ENCODE measurements around the gene PPTC7. TPM values are rescaled to one million over a fixed set of nuclear protein-coding genes. Genes with fewer than 3 reads are reported as not detected.
"Not testable (repeated sequence)": the region's sequence is repeated elsewhere in the genome, so short reads cannot be mapped to it uniquely, and the experiment has no call there.

Gene PPTC7
- total RNA-seq, 1 donor from 2014 or later = 33.2 TPM

- intact Hi-C loops (cut with micrococcal nuclease) = not testable (repeated sequence)
Observed at GRCh38 chr12:110587102-110587501, 4.0 kb upstream of the PPTC7 start.

GRCh38 chr12:110585231-110585799 is 2.2 kb upstream of the PPTC7 start:
- intact Hi-C loops (cut with micrococcal nuclease) = no loop called here

GRCh38 chr12:110582276-110583136 is 612 bp downstream of the PPTC7 start:
- intact Hi-C loops (cut with micrococcal nuclease) = loop anchor here (1.0 to 2.0 kb wide), 4 partner anchors 9 to 114 kb away; partner anchors contain the start of genes FAM216A, GPN3, RAD9B and VPS29

- intact Hi-C loops (cut with micrococcal nuclease) = loop anchor here (2.0 kb wide), 2 partner anchors 29 to 79 kb away; partner anchors contain the start of genes RAD9B and VPS29
Observed at GRCh38 chr12:110581931-110582275, 1.2 kb downstream of the PPTC7 start.

GRCh38 chr12:110579535-110580253 is 3.4 kb downstream of the PPTC7 start:
- intact Hi-C loops (cut with micrococcal nuclease) = no loop called here

GRCh38 chr12:110578694-110579534 is 4.2 kb downstream of the PPTC7 start:
- intact Hi-C loops (cut with micrococcal nuclease) = loop anchor here (1.0 kb wide), 1 partner anchor 17 kb away; no protein-coding TSS in a partner anchor

- intact Hi-C loops (cut with micrococcal nuclease) = loop anchor here (1.0 kb wide), 1 partner anchor 16 kb away; no protein-coding TSS in a partner anchor
Observed at GRCh38 chr12:110577864-110578693, 5.0 kb downstream of the PPTC7 start.

- intact Hi-C loops (cut with micrococcal nuclease) = no loop called here
Observed at GRCh38 chr12:110576504-110576903, 6.6 kb downstream of the PPTC7 start.

GRCh38 chr12:110575326-110575725 is 7.8 kb downstream of the PPTC7 start:
- intact Hi-C loops (cut with micrococcal nuclease) = no loop called here

- intact Hi-C loops (cut with micrococcal nuclease) = not testable (repeated sequence)
Observed at GRCh38 chr12:110574717-110575230, 8.3 kb downstream of the PPTC7 start.

- intact Hi-C loops (cut with micrococcal nuclease) = no loop called here
Observed at GRCh38 chr12:110574044-110574443, 9.1 kb downstream of the PPTC7 start.

GRCh38 chr12:110570798-110571197 is 12.3 kb downstream of the PPTC7 start:
- intact Hi-C loops (cut with micrococcal nuclease) = not testable (repeated sequence)

GRCh38 chr12:110569838-110570237 is 13.3 kb downstream of the PPTC7 start:
- intact Hi-C loops (cut with micrococcal nuclease) = not testable (repeated sequence)

- intact Hi-C loops (cut with micrococcal nuclease) = no loop called here
Observed at GRCh38 chr12:110568752-110569151, 14.4 kb downstream of the PPTC7 start.

GRCh38 chr12:110566993-110567392 is 16.1 kb downstream of the PPTC7 start:
- intact Hi-C loops (cut with micrococcal nuclease) = no loop called here

- intact Hi-C loops (cut with micrococcal nuclease) = no loop called here
Observed at GRCh38 chr12:110565894-110566871, 16.9 kb downstream of the PPTC7 start.

GRCh38 chr12:110564471-110564991 is 18.6 kb downstream of the PPTC7 start:
- intact Hi-C loops (cut with micrococcal nuclease) = no loop called here

GRCh38 chr12:110563702-110564470 is 19.2 kb downstream of the PPTC7 start:
- intact Hi-C loops (cut with micrococcal nuclease) = no loop called here

All from T-helper 2 cell treated with Interferon-gamma antibody and Interleukin-4, amounts not matched to agents 100 ng/mL and 5 ng/mL, for 36 hours (primary cell).